ENCODE data around the gene CFAP61. TPM values are rescaled to one million over a fixed set of nuclear protein-coding genes. Genes with fewer than 3 reads are reported as not detected.
A peak's percentile ranks its signal among the peaks of the same experiment; 100 is the strongest.

Gene CFAP61
- total and polyA plus RNA-seq, 12 donors, result 0.53 to 3.6 (median 1.1) TPM; not detected in 3

DNA sequence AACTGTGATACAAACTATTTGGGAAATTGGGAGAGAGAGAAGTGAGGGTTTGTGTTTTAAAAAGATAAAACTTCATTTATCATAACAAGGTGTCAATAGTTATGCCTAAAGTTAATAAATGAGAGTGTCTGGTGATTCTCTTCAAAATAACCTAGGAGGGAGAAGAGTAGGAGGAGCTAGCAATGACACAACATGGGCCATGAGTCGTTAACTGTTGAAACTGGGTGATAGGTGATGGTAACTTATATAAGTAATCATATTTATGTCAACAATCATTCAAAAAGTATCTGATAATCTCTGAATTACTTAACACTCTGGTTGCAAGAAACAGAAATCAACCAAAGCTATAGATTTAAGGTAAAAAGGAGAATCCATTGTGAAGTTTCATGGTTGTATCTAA, 268.8 kb downstream of the CFAP61 start:
- 71 to 88% (median 85%) methylated on average over 1 of the region's 1 CpG for WGBS, 4 donors
- H3K36me3 ChIP-seq (replicated peaks in 1 of 2), result no peaks in the 10 kb centered on the region
- no peak overlapping the region for H3K27ac ChIP-seq
- intact Hi-C loops (cut with DNase I), result no loop called here
- no peaks in the 10 kb centered on the region for H3K4me1 ChIP-seq (replicated peaks in 1 of 2)
- no peak for DNase-seq
- H3K9me3 ChIP-seq (replicated peaks in 1 of 3), result no peaks in the 10 kb centered on the region
- H3K27me3 ChIP-seq, result no peaks in the 10 kb centered on the region
- no peak for TF ChIP-seq POLR2A (IDR thresholded peaks at IDR 0.05)
- TF ChIP-seq CTCF (IDR thresholded peaks at IDR 0.05), result no peak
- H3K4me3 ChIP-seq, result no peak overlapping the region

- H3K9me3 ChIP-seq (replicated peaks in 1 of 3), result no peaks in the 10 kb centered on the region
- intact Hi-C loops (cut with DNase I), result no loop called here
These were observed 269.6 kb downstream of the CFAP61 start for GRCh38 chr20:20321917-20322316.

GRCh38 chr20:20322912-20323311, 270.6 kb downstream of the CFAP61 start:
- peak in 1 of 7 donors; percentile 72 for DNase-seq
- Histone ChIP-seq H3K9me3 (replicated peaks in 1 of 3) (no peaks in the 10 kb centered on the region), H3K36me3 (replicated peaks in 1 of 2) (no peaks in the 10 kb centered on the region), H3K4me3 (no peak overlapping the region), H3K27ac (no peak overlapping the region), H3K4me1 (replicated peaks in 1 of 2) (no peaks in the 10 kb centered on the region), H3K27me3 (no peaks in the 10 kb centered on the region)
- intact Hi-C loops (cut with DNase I), result no loop called here
- TF ChIP-seq POLR2A (IDR thresholded peaks at IDR 0.05), result no peak
- no peak for TF ChIP-seq CTCF (IDR thresholded peaks at IDR 0.05)
- 72 to 87% (median 77%) methylated on average over 6 of the region's 6 CpGs for WGBS, 4 donors

More at GRCh38 chr20:20321917-20322316, 269.6 kb downstream of the CFAP61 start:
- Histone ChIP-seq H3K27me3 (no peaks in the 10 kb centered on the region), H3K4me1 (replicated peaks in 1 of 2) (no peaks in the 10 kb centered on the region), H3K4me3 (no peak overlapping the region), H3K36me3 (replicated peaks in 1 of 2) (no peaks in the 10 kb centered on the region), H3K27ac (no peak overlapping the region)
- peak in 1 of 7 donors; percentile 44 for DNase-seq
- WGBS, 4 donors, result 78 to 94% (median 91%) methylated on average over 1 of the region's 1 CpG
- TF ChIP-seq CTCF (IDR thresholded peaks at IDR 0.05) (no peak), POLR2A (IDR thresholded peaks at IDR 0.05) (no peak)

DNA sequence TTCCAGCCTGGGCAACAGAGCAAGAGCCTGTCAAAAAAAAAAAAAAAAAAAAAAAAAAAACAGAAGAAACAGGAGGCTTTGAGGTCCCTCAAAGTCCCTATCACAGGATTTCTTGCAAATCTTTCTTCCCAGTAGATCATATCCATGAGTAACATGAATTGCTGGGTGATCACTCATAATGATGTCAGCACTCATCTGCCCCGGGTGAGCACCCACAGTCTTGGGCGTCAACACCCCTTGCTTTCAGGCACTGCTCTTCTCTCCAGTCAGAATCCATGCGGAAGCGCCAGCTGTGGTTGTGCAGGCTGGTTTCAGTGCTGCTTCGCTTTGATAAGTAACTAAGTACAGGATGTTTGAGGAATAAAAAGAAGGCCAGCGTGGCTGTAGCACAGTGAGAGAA, 275.4 kb downstream of the CFAP61 start:
- H3K36me3 ChIP-seq (replicated peaks in 1 of 2), result no peaks in the 10 kb centered on the region

More for the DNA sequence above, 275.4 kb downstream of the CFAP61 start:
- Histone ChIP-seq H3K4me3 (no peak overlapping the region), H3K27ac (no peak overlapping the region), H3K4me1 (replicated peaks in 1 of 2) (no peaks in the 10 kb centered on the region), H3K27me3 (no peaks in the 10 kb centered on the region), H3K9me3 (replicated peaks in 1 of 3) (no peaks in the 10 kb centered on the region)
- intact Hi-C loops (cut with DNase I), result no loop called here
- no peak for DNase-seq
- TF ChIP-seq POLR2A (IDR thresholded peaks at IDR 0.05), result no peak
- TF ChIP-seq CTCF (IDR thresholded peaks at IDR 0.05), result no peak
- WGBS, 4 donors, result 71 to 89% (median 82%) methylated on average over 6 of the region's 6 CpGs

All from adrenal gland (tissue), 12 donors.